Dermis lymphatic vessel endothelial cell (primary cell): Measurements from ENCODE around the gene FANCE. TPM values are rescaled to one million over a fixed set of nuclear protein-coding genes. Genes with fewer than 3 reads are reported as not detected.

Experiments used
- total RNA-seq: library from RNA; depleted of rRNA; stranded (reverse); fragments of >200 nt; gene quantifications from 2 replicates; pipeline ENCODE4 v1.2.1, GENCODE V29; 2014

FANCE gene
- 12.2 and 13.3 TPM in 2 replicates for total RNA-seq

GRCh38 chr6:35452183-35453090 is at the start of gene FANCE:
Gene FANCE (plus strand): TSS chr6:35452338. CDS start chr6:35452546, 208 bp downstream.

DNA sequence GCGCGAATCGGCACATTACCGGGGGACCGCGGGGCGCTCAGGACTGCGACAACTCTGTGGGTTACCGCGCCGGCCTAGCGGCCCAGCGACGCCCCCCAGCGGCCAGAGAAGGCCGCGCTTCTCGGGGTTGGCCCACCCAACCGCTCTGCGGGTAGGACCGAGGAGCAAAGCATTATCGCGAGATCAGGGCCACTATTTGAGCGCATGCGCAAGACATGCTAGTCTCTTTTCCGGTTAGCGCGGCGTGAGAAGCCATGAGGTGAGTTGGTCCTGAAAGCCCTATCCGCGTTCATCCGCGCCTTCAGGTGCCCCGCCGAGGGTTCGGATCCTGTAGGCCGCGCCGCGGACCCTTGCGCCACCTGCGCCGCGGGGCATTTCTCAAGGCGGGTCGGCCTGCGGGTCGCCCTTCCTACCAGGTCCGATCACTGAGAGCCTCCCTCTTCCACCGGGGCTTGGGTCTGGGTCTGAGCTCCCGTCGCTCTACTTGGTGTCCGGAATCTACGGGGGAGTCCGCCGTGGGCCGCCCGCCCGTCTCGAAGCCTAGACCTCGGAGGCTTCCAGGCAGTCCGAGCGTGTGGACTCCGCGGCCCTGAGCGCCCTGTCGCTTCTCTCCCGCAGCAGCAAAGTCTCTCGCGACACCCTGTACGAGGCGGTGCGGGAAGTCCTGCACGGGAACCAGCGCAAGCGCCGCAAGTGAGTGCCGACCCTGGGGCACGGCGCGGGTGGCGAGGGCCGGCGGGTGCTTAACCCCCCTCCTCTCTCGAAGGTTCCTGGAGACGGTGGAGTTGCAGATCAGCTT is 16.2 kb downstream of the FANCE start, which contains the start of gene RPL10A:
Gene RPL10A (plus strand): TSS at position 221 of the 799 bp plus-strand sequence. CDS start 34 bp downstream, at position 255.

GRCh38 chr6:35496841-35497570 is 44.9 kb downstream of the FANCE start, which contains the start of gene TEAD3:
Gene TEAD3 (minus strand): TSS chr6:35497079.

GRCh38 chr6:35512740-35513139 is 60.6 kb downstream of the FANCE start, which contains the start of gene TULP1:
Gene TULP1 (minus strand): TSS chr6:35512896. CDS start chr6:35512858, 38 bp downstream.

Other genes starting within 250 kb of the FANCE start
- 1.0 and 1.4 TPM in 2 replicates for gene SCUBE3, start 238.4 kb upstream of the FANCE start, total RNA-seq
- gene ZNF76, start 192.6 kb upstream of the FANCE start, total RNA-seq: 22.1 and 23.6 TPM in 2 replicates
- gene DEF6, start 154.5 kb upstream of the FANCE start, total RNA-seq: 0.33 and 1.5 TPM in 2 replicates
- 5.2 and 6.0 TPM in 2 replicates for gene PPARD, start 109.8 kb upstream of the FANCE start, total RNA-seq
- gene RPL10A, start 16.1 kb downstream of the FANCE start, total RNA-seq: 1,818 and 2,228 TPM in 2 replicates
- gene TEAD3, start 44.7 kb downstream of the FANCE start, total RNA-seq: 0.17 and 0.22 TPM in 2 replicates
- not detected in 2 replicates for gene TULP1, start 60.6 kb downstream of the FANCE start, total RNA-seq
- gene FKBP5, start 236.6 kb downstream of the FANCE start, total RNA-seq: 57.1 and 58.2 TPM in 2 replicates